Measurements from ENCODE around the gene SARS1.

Gene SARS1

DNA sequence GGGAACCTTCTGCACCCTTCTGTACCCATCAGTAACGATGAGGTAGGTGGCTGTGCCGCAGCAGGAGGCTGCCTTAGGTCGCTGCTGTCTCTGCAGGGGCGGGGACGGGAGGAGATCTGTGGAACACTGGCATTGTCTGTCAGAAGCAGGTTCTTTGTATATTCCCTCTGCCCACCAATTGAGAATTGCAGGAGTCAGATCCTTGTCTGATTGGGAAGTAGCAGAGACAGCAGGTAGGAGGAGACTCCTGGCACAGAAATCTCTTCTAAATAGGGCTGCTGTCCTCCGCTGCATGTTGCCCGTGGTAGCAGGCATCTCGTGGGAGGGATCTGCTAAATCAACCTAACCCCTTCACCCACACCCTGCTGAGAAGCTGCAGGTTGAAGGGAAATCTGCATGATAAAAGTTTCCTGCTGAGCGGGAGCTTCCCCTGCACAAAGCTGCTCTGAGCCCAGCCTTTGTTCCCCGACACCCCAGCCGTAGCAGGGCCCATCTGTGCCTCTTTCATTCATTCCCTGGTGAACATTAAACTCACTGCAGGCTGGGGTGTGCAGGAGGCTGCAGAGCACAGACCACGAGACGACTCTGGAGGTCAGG is 15.9 kb downstream of the SARS1 start:
- DNase-seq, result no peak

DNA sequence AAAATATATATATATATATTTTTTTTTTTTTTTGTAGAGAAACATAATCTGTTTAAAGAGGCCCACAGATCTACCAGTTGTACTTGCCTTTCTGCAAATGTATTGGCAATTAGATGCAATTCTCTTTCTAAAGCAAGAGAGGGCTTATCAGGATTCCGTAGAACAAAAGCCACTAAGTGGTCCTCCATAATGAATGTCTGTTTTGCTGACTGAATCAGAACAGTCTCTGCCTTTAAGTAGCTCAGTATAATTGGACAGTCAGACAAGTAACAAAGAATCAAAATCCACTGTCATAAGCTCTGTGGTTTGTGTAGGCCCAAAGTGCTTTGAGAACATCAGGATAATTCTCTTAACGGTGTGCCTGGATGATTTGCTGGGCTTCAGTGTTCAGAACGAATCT is 17.3 kb downstream of the SARS1 start:
- DNase-seq, result no peak

DNA sequence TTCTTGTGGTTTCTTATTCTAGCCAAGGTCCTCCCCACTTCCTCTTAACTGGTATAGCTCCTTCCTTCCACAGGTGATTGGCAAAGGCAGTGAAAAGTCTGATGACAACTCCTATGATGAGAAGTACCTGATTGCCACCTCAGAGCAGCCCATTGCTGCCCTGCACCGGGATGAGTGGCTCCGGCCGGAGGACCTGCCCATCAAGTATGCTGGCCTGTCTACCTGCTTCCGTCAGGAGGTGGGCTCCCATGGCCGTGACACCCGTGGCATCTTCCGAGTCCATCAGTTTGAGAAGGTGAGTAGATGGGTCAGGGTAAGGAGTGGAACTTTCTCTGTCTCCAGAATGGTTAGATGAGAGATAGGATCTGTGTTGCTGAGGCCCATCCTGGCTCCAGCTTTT is 21.4 kb downstream of the SARS1 start:
- no peak for DNase-seq

DNA sequence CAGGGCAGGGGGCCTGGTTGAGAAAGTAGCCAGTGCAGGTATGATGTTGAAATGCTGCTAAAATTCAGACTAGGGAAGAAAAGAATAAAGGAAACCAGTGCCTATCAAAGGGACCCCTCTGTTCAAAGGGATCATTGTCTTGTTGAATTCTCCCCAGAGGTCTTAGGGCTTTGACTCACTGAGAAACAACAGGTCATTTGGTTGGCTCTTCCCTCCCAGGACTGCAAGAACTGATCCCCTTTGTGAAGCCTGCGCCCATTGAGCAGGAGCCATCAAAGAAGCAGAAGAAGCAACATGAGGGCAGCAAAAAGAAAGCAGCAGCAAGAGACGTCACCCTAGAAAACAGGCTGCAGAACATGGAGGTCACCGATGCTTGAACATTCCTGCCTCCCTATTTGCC is 23.8 kb downstream of the SARS1 start:
- DNase-seq, result no peak

DNA sequence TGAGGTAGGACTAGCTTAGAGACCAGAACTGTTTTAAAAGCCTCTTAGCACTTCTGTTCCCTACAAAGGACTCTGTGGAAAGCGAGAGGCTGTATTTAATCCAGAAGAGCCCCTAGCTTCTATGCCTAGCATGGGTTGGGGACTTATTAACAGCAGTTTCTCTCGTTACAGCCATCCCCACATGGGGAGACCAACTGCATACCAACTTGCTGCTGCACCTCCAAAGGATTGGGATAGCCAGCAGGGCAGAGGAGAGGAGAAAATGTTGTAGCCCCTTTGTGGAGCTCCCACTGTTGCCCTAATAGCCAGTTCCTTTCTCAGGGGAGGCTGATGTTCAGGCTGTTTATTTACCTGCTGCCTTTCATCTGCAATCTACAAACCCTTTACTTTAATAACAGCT is 24.7 kb downstream of the SARS1 start:
- no peak for DNase-seq

DNA sequence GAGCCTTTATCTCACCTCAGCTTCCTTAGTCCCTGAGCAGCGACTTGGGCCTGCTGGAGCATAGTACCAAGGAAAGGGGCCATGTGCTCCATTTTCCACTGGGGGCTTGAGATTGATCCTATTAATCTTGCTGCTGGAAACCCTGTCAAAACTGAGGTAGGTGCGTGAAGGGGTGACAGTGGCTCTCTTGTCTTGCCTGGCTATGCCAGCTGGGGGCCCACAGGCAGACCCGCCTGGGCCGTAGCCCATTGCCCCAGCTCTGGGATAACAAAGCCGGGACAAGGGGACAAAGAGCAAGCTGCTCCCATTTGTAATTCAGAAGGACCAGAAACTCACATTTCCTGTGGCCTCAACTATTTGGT is 25.3 kb downstream of the SARS1 start:
- no peak for DNase-seq

DNA sequence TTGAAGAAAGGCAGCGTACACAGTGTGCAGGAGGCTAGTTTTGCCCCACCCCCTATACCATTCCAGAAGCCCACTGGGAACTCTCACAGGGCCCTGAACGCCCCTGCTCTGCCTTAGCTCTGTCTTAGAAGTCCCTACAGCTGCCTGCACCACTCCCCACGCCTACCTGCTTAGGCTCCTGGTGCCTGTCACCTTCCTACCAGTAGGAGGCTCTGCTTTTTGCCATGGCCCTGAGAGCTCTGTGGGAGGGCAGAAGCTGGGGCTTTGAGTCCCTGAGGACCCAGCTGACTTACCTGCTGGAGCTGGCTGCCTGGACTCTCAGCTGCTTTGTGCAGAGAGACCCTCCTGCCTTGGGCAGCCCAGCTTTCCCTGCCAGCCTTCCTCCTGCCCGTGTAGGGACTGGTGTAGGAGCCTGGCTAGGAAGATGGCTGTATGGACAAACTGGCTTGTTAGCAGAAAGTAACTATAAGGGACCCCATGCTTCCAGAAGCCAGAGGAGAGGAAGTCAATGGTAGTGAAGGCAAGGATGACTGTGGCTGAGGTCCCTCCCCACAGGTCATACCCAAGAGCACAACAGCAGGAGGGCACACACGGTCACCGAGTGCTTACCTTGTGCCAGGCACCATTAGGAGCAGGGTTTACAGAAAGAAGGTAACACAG is 25.8 kb downstream of the SARS1 start:
- DNase-seq, result no peak

DNA sequence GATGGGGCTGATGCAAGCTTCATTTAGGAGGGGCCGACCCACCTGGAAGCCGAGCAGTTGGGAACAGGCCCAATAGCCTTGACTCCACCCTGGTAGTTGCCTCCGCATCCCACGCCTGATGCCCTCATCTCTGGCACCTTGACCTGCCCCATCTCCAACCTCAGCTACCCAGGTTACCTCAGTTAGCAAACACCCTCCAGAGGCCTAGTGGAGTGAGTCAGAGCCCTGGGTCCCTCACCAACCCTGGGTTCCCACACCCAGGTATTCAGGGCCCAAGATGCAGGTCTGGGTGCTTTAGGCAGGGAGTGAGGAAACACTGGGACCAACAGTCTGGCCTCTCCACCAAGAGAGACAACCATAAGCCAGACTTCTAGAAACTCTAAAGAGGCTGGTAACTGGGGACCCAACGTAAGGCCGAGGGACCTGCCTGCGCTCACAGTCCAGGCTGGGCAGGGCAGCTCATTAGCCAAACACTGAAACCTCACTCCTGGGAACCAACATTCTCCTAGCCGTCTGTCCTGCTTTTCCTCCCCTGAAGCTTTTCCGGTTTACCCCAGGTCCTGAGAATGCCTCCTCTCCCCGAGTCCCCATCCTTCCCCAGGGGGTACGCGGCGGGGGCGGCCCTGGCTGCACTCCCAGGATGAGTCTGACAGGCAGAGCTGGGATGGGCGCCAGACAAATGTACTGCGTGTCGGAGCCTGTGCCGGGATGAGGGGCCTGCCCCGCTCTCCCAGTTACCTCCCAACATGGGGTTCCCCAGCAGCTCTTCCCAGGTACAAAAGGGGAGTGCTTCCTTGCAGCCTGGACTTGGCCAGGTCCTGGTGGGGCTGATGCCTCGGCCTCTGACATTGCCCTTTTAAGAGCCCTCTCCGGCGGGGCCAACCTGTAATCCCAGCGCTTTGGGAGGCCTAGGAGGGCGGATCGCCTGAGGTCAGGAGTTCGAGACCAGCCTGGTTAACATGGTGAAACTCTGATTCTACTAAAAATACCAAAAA is 26.7 kb downstream of the SARS1 start:
- DNase-seq, result peak; percentile 87

DNA sequence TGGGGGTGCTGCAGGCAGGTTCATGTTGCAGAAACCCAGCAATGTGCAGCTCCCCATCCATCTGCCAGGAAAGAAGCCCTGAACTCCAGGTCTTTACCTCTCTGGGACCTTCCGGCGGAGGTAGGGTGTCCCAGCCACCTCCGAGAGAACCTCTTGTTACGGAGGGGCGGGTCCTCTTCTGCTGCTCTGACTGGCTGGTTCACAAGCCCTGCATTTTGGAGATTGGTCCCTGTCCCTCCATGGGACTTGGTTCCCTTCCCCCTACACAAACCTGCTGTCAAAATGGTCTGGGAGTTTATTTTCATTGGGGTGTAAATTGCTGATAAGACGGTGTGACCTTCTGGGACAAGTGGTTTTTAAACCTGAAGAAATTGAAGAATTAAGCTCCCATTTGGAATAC is 27.6 kb downstream of the SARS1 start:
- DNase-seq, result no peak

DNA sequence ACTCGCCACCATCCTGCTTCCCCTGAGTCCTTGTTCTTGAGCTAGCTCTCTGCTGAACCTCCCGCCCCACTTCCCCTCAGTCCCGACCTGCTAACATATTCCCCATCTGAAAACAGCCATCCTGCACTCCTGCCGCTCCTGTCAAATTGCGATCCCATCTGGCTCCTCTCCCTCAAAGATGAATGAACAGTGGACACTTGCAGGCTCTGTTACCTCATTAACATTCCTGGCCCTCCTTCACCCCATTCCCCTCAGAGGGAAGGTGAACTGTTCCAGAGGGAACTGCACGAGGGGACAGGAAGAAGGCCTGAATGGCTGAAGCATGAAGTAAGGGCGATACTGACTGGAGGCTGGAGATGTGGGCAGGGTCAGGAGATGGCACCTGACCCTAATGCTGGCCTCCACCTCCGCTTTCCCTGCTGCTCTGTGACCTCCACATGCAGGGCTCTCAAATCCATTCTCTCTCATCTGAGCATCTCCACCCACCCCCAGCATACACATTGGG is 28.2 kb downstream of the SARS1 start:
- no peak for DNase-seq

DNA sequence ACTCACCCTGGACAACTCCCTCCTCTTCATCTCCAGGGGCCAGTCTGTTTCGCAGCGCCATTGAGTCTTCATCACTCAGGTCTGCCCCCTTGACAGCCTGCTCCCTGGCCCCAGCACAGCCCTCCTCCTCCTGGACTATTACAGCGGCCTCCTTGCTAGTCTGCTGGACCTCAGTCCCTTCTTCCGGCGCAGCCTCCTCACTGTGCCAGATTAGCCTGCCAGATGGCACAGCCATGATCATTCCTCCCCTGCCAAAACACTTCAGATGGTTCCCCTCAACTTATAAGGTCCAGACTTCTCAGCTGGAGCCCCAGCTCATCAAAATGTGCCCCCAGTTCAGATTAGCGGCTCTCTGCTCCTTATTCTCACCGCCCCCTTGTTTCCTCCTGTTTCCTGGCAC is 28.7 kb downstream of the SARS1 start:
- DNase-seq, result peak; percentile 55

DNA sequence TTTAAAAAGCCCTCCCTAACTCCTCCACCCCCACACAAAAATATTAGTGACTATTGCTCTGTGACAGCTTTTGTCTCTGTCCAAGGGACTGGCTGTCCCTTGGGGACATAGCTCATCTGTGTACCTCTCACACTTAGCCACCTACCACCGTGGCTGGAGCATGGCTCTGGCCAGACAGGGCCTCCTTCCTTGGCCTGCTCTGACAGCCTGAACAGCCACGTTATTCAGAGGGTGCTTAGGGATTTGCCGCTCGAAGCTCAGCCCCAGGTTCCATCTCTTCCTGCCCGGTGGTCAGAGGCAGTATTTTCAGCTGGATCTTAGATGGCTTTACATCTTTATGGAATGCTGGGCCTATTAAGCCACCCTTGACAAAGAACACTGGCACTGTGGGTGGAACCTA is 29.5 kb downstream of the SARS1 start:
- no peak for DNase-seq

DNA sequence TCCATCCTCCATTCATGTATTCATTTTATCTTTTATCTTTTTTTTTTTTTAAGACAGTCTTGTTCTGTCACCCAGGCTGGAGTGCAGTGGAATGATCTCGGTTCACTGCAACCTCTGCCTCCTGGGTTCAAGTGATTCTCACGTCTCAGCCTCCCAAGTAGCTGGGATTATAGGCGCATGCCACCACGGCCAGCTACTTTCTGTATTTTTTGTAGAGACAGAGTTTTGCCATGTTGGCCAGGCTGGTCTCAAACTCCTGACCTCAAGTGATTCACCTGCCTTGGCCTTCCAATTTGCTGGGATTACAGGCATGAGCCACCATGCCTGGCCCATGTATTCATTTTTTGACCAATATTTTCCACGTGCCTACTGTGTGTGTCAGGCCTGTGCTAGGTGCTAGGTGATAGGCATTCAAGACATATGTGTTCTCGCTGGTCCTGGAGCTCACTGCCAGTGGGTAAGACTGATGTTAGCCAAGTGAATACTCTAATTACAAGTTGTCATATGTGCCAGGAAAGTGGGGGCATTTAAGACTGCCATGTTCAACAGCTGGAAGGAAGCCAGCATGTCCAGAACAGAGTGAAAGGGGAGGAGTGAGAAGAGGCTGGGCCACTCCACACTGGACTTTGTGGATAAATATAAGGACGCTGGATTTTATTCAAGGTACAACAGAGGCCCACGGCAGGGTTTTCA is 30.3 kb downstream of the SARS1 start:
- no peak for DNase-seq

DNA sequence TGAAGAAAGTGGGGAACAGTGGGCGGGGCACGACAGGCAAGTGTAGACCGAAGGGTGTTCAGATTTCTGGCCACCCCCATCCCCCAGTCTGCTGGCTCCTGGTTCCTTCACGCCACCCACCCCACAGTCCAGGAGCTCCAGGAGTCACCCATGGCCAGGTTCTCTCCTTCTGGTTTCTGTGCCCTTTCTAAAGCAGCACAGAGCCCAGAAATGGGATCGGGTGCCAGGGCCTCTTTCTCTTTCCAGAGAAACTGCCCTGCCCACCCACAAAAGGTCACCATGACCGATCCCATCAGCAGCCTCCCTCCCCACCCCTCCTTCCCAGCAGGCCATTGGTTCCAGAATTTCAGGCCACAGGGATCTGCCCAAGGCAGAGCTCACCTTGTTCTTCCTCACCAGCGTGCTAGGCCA is 32.4 kb downstream of the SARS1 start:
- no peak for DNase-seq

DNA sequence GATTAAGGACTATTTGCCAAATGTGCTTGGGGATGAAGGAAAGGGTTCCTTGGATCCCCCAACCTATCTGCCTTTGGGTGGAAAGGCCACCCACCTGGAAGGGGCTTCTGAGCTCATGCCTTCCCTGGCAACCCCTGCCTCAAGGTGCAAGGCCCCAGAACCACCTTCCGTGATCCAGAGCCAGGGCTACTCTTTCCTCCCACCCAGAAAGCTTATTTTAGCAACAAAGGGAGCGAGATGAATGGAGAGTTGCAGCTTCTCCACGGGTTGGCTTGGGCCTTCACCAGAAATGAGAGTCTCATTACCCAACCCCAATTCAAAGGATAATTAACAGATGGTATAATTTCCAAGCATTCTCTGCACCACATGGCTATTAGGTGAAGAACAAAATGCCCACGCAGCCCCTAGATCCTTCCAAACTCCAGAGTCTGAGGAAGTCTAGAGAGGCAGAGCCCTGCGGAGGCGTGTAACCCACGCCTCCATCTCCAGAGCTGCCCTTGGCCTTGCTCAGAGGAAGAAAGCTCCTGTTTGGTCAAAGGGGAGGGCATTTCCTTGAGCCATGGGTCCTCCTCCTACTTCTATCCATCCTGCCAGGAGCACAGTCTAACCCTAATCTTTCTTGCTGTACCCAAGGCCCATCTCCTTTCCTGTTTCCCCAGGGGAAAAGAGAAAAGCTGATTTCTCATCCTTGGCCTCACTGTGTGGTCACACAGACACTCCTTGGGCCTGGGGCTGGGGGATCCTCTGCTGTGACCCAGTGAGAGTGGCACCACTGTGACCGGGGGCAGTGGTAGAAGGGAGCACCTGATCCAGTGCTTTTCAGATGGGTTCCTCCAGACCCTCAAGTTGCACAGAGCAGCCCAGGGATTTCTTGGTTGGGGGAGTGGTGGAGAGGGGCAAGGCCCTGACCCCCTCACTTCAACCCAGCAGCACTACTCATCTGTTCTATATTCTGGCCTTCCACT is 34.0 kb downstream of the SARS1 start:
- no peak for DNase-seq

DNA sequence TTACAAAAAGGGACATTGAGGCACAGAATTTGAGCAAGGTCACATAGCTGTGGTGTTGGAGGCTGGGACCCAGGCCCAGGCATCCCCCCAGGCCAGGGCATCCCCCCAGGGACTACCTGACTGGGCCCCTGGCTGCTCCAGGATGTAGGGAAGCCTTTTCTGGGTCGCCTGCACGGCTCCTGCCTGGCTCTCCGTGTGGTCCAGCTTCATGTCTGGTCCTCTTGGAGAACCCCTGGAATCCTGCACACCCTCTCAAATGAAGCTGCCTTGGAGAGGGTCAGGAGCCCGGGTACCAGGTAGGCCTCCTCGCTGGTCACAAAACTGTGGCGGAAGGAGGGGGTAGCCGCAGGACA is 34.7 kb downstream of the SARS1 start:
- DNase-seq, result no peak

DNA sequence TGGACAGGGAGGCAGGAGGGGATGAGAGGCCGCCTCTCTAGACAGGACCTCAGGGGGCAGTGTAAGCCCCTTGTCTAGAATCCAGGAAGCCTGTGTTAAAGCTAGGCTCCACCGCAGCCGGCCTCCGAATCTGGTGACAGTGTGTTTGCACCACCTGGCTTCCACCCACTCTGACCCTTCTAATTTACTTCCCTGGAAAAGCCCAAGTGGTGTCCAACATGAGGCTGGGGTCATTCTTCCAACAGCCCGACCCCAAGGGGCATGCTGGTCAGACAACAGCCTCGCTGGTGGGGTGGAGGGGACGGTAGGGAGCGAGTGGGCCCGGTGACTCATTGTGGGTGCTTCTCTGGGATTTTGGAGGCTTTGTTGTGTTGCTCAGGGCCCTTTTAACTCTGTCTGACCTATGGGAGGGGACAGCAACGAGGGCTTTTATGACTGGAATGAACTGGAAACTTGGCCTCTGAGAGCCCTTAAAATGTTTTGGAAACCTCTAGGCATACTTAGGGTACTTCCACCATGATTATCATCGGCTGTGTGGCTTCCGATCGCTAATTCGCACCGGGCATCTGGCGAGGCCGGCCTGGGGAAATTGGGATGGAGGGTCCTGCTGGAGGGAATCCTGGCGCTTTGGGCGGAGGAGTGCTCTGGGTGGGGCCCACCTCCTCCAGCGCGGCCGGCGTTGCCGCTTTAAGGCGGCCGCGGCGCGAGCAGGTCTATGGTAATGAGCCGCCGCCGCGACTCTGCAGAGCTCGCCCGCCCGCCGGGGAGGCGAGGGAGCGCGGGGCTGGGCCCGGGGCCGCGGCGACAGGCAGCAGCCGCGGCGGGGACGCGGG is 35.3 kb downstream of the SARS1 start, which contains the start of gene CELSR2:
Gene CELSR2 (plus strand): TSS at position 743 of the 833 bp plus-strand sequence. CDS start 541 bp downstream, outside the sequence.
- peak; percentile 74 for DNase-seq

DNA sequence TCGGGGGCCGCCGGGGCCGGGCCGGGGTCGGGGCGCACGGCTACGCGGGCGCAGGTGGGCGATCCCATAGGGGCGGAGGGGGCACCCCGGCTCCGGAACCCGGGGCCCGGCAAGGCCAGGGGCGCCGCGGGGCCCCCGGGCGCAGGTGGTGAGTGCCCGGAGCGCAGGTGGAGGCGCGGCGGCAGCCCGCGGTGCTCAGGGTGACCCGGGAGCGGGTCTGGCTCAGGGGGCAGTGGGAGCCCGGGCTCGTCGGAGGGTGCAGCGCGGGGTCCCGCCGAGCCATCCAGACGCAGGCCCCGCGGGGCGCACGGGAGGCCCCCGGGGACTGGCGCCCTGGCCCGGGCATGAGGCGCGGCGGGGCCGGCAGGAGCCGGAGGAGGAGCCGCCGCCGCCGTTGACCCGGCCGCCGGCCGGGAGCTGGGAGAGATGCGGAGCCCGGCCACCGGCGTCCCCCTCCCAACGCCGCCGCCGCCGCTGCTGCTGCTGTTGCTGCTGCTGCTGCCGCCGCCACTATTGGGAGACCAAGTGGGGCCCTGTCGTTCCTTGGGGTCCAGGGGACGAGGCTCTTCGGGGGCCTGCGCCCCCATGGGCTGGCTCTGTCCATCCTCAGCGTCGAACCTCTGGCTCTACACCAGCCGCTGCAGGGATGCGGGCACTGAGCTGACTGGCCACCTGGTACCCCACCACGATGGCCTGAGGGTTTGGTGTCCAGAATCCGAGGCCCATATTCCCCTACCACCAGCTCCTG is 36.1 kb downstream of the SARS1 start:
- DNase-seq, result no peak

DNA sequence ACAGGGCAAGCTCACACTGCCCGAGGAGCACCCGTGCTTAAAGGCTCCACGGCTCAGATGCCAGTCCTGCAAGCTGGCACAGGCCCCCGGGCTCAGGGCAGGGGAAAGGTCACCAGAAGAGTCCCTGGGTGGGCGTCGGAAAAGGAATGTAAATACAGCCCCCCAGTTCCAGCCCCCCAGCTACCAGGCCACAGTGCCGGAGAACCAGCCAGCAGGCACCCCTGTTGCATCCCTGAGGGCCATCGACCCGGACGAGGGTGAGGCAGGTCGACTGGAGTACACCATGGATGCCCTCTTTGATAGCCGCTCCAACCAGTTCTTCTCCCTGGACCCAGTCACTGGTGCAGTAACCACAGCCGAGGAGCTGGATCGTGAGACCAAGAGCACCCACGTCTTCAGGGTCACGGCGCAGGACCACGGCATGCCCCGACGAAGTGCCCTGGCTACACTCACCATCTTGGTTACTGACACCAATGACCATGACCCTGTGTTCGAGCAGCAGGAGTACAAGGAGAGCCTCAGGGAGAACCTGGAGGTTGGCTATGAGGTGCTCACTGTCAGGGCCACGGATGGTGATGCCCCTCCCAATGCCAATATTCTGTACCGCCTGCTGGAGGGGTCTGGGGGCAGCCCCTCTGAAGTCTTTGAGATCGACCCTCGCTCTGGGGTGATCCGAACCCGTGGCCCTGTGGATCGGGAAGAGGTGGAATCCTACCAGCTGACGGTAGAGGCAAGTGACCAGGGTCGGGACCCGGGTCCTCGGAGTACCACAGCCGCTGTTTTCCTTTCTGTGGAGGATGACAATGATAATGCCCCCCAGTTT is 36.9 kb downstream of the SARS1 start:
- DNase-seq, result no peak

Data from right hindlimb (tissue), 1 donor.